H7 (cell line): ENCODE measurements around the gene MYRIP. TPM values are rescaled to one million over a fixed set of nuclear protein-coding genes. Genes with fewer than 3 reads are reported as not detected.

Experiments used
- DNase-seq: peaks from one replicate; pipeline ENCODE4 v3.0.0; 2012
- H3K27me3 ChIP-seq: 2 replicates; pipeline ENCODE4 v1.6.0; 2011; ENCODE audit warnings: mild to moderate bottlenecking, low read length; ENCODE audit not compliant: control insufficient read depth, insufficient read depth
- H3K36me3 ChIP-seq: replicated peaks from 2 replicates; pipeline ENCODE4 v1.5.1; 2011; ENCODE audit warnings: low read length; ENCODE audit not compliant: control insufficient read depth, insufficient read depth
- H3K4me3 ChIP-seq: 2 replicates; pipeline ENCODE4 v1.5.1; 2011; ENCODE audit warnings: low read depth, mild to moderate bottlenecking, control low read depth, low read length, moderate library complexity; ENCODE audit not compliant: insufficient read depth
- total RNA-seq: library from RNA; depleted of rRNA; stranded (reverse); fragments of >200 nt; shearing (Covaris generic); gene quantifications from 2 replicates; pipeline ENCODE4 v1.2.3, GENCODE V29; 2014

MYRIP gene
- total RNA-seq, 1 experiment from 2014 or later, result 7.8 TPM

GRCh38 chr3:39936848-39937247 lies 127.4 kb downstream of the MYRIP start:
- H3K27me3 ChIP-seq, result no peaks in the 10 kb centered on the region
- no peaks in the 10 kb centered on the region for H3K36me3 ChIP-seq
- H3K4me3 ChIP-seq, result no peak overlapping the region
- no peak for DNase-seq

DNA sequence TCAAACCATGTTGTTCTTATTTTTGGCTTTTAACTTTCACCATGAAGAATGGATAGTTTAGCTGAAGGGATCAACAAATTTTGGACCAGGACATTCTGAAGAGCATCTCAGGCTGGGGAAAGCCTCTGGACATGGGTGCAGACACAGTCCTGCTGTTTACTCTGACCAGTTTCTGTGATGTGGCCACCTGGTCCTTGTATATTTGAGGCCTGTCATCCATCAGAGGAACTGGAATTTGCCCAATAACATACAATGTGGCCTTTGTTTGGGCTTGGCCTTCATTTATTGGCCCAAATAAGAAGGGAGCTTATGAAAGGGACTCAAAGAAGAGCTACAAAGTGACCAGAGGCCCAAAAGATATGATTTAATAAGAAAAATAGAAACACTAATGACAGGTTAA lies 127.9 kb downstream of the MYRIP start:
- Histone ChIP-seq H3K27me3 (no peaks in the 10 kb centered on the region), H3K4me3 (no peak overlapping the region), H3K36me3 (no peaks in the 10 kb centered on the region)
- no peak for DNase-seq

DNA sequence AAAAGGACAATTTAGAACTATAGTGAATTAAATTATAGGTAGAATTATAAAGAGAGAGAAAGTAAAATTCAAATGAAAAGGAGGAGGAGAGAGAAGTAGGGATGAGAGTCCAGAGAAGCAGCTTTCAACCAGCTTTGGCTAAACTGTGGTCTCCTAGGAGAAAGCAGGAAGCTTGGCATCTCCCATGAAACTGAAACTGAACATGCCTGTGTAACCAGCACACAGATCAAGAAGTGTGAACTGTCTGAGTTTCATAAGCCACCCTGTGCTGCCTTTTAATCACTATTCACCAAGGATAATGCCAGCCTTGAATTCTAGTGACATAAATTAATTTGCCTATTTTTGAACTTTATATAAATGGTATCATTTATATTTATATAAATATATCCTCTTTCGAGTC lies 128.5 kb downstream of the MYRIP start:
- Histone ChIP-seq H3K27me3 (no peaks in the 10 kb centered on the region), H3K4me3 (no peak overlapping the region), H3K36me3 (no peaks in the 10 kb centered on the region)
- no peak for DNase-seq

- DNase-seq, result no peak
- Histone ChIP-seq H3K27me3 (no peaks in the 10 kb centered on the region), H3K36me3 (no peaks in the 10 kb centered on the region), H3K4me3 (no peak overlapping the region)
Observed at GRCh38 chr3:39941931-39942330, 132.5 kb downstream of the MYRIP start.

- H3K27me3 ChIP-seq, result no peaks in the 10 kb centered on the region
- no peak for DNase-seq
- no peak overlapping the region for H3K4me3 ChIP-seq
- H3K36me3 ChIP-seq, result no peaks in the 10 kb centered on the region
Observed at GRCh38 chr3:39960515-39961191, 151.2 kb downstream of the MYRIP start.

DNA sequence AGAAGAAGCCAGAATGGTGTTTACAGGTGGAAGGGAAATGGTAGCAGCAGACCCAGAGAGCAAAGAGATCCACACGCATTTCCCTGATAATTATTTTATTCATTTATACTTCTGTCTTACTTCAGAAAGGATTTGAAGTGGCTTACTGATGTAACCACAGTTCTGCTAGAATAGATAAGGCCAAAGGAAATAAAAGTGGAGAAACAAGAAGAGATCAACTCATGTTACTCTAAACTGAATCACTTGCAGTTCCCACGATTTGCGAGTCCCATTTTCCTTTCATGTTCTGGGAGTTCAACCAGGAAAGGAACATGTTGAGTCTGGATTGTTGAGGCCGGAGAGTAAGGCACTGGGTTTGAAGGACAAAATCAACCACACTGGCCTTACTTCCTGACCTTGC lies 151.8 kb downstream of the MYRIP start:
- Histone ChIP-seq H3K27me3 (no peaks in the 10 kb centered on the region), H3K36me3 (no peaks in the 10 kb centered on the region), H3K4me3 (no peak overlapping the region)
- DNase-seq, result no peak

DNA sequence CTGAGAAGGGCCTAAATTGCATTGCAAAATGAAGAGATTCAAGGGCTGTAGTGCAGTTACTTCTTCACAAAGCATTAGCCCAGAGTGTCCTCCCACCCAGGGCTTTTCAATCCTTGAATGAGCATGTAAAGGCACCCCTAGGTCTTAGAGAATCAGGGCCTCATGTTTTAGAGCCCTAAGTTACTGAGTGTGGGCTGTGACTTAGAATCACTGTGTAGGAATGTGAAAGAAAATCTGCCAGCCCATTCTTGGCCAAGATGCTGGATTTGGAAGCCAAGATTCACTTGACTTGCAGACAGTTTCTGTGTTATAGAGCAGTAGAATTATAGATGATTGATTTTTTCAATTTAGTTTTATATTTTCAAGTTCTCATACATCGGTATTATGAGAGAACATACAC lies 153.2 kb downstream of the MYRIP start:
- H3K4me3 ChIP-seq, result no peak overlapping the region
- H3K36me3 ChIP-seq, result no peaks in the 10 kb centered on the region
- H3K27me3 ChIP-seq, result no peaks in the 10 kb centered on the region
- DNase-seq, result no peak

DNA sequence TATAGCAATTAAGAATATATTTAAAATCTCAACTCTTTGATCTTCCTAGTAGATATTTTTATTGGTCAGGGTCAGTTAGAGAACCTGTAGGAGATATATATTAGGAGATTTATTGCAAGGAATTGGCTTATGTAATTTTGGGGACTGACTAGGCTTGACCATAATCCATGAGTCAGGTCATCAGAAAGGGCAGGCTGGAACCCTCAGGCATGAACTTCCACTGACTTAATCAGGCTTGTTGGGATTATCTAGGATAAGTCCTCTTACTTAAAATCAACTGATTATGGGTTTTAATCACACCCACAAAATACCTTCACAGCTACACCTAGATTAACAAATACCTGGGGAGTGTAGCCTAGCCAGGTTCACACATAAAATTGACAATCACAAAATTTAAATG lies 156.1 kb downstream of the MYRIP start:
- Histone ChIP-seq H3K27me3 (no peaks in the 10 kb centered on the region), H3K4me3 (no peak overlapping the region), H3K36me3 (no peaks in the 10 kb centered on the region)
- no peak for DNase-seq

DNA sequence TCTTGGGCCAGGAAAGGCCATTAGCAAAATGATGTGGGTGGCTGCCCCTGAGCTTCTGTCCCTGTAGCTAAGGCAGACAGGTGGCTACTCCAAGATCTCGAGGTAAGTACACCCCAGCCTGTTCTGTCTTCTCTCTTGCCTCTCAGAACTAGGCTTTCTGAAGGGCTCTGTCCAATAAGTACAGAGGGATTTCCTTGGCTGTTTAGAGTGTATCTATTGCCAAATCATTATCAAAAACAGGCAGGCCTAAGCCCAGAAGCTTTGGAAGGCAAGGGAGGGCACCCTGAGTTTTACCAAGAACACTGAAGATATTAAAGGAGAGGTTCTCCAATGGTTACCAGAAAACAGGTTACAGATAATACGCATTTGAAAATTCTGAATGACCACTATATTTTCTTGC lies 156.6 kb downstream of the MYRIP start:
- Histone ChIP-seq H3K36me3 (no peaks in the 10 kb centered on the region), H3K27me3 (no peaks in the 10 kb centered on the region), H3K4me3 (no peak overlapping the region)
- no peak for DNase-seq

DNA sequence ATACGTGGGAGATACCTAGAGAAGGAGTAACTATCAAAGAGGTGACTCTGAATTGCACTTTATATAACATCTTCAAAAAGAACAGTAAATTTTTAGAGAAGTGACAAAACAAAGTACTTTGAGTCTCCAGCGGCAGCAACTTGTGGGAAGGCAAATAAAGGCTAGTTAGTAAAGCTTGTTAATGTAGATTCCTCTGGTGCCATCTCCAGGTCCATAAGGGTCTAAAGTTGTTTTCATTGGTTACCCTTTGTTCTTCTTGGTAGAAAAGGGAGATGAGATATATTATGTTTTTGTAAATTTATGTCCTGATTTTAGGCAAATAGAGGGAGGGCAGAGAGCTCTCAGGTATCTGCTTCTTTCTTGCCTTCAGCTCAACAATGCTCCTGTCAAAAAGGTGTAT lies 161.6 kb downstream of the MYRIP start:
- no peaks in the 10 kb centered on the region for H3K27me3 ChIP-seq
- DNase-seq, result no peak
- H3K36me3 ChIP-seq, result no peaks in the 10 kb centered on the region
- no peak overlapping the region for H3K4me3 ChIP-seq

- no peaks in the 10 kb centered on the region for H3K27me3 ChIP-seq
- no peaks in the 10 kb centered on the region for H3K36me3 ChIP-seq
- DNase-seq, result no peak
- no peak overlapping the region for H3K4me3 ChIP-seq
Observed at GRCh38 chr3:39971559-39972031, 162.2 kb downstream of the MYRIP start.

GRCh38 chr3:39972508-39972907 lies 163.1 kb downstream of the MYRIP start:
- H3K27me3 ChIP-seq, result no peaks in the 10 kb centered on the region
- H3K36me3 ChIP-seq, result no peaks in the 10 kb centered on the region
- no peak for DNase-seq
- no peak overlapping the region for H3K4me3 ChIP-seq

- no peak for DNase-seq
- H3K4me3 ChIP-seq, result no peak overlapping the region
- no peaks in the 10 kb centered on the region for H3K36me3 ChIP-seq
- no peaks in the 10 kb centered on the region for H3K27me3 ChIP-seq
Observed at GRCh38 chr3:39977058-39977794, 167.8 kb downstream of the MYRIP start.

- DNase-seq, result no peak
- Histone ChIP-seq H3K36me3 (no peaks in the 10 kb centered on the region), H3K4me3 (no peak overlapping the region), H3K27me3 (no peaks in the 10 kb centered on the region)
Observed at GRCh38 chr3:39978308-39978707, 168.9 kb downstream of the MYRIP start.

DNA sequence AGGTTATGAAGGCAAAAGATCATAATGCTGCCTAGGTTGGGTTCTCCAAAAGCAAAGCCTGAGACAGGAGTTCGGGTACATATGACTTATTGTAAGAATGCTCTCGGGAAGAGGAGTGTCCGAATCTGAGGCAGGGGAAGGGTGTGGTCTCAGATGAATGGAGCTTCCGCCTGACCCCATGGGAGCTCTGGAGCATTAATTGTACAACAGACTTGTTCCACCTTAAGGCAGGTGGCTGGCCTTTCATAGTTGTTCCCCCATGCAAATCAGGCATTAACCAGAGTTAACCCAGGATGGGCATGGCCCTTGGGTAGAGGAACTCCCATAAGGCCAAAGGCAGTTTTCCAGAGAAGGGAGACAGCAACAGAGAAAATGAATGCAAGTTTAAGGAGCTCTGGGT lies 170.6 kb downstream of the MYRIP start:
- DNase-seq, result no peak
- no peaks in the 10 kb centered on the region for H3K27me3 ChIP-seq

More for the DNA sequence above, 170.6 kb downstream of the MYRIP start:
- Histone ChIP-seq H3K36me3 (no peaks in the 10 kb centered on the region), H3K4me3 (no peak overlapping the region)
